ENCODE data around the gene EPS15.
"Not testable (repeated sequence)": the region's sequence is repeated elsewhere in the genome, so short reads cannot be mapped to it uniquely, and the experiment has no call there.

DNA sequence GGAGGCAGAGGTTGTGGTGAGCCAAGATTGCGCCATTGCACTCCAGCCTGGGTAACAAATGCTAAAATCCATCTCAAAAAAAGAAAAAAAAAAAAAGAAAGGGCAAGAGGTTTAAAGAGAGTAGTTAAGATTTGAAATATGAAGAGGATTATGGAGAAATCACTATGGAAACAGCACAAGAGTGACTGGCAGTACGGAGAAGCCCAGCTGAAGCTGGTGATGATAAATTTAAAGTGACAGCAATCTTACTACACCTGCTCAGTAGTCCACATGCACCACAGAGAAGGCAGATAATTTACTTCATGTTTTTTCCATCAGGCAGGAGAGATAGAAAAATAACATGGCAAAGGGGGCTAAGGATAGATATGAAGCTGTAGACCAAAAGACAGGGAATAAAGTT lies 56.8 kb downstream of the EPS15 start:
- TF ChIP-seq, protein P1, sequence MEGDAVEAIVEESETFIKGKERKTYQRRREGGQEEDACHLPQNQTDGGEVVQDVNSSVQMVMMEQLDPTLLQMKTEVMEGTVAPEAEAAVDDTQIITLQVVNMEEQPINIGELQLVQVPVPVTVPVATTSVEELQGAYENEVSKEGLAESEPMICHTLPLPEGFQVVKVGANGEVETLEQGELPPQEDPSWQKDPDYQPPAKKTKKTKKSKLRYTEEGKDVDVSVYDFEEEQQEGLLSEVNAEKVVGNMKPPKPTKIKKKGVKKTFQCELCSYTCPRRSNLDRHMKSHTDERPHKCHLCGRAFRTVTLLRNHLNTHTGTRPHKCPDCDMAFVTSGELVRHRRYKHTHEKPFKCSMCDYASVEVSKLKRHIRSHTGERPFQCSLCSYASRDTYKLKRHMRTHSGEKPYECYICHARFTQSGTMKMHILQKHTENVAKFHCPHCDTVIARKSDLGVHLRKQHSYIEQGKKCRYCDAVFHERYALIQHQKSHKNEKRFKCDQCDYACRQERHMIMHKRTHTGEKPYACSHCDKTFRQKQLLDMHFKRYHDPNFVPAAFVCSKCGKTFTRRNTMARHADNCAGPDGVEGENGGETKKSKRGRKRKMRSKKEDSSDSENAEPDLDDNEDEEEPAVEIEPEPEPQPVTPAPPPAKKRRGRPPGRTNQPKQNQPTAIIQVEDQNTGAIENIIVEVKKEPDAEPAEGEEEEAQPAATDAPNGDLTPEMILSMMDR (IDR thresholded peaks at IDR 0.05), result not testable (repeated sequence)
- TF ChIP-seq POLR2A (IDR thresholded peaks at IDR 0.05), result not testable (repeated sequence)

All from adrenal gland (tissue), 5 donors.